Activated naive CD4-positive, alpha-beta T cell treated with anti-CD3 and anti-CD28 coated beads for 36 hours (primary cell): ENCODE data around the gene ENGASE. TPM values are rescaled to one million over a fixed set of nuclear protein-coding genes. Genes with fewer than 3 reads are reported as not detected.

Experiments used
- CTCF ChIA-PET: fragments of 350-600 bp; sonication (Branson Sonifier 250); formaldehyde crosslinking; loops from one replicate; lab custom pipeline; 2021; ENCODE audit warnings: antibody characterized with exemption; lab: Charles Lee
- DNase-seq: peaks from one replicate; pipeline ENCODE4 v3.0.0-alpha.2; 2020
- H3K27ac Mint-ChIP-seq: one replicate; pipeline ENCODE4 v1.8.0; 2021; ENCODE audit warnings: mild to moderate bottlenecking, mixed read lengths
- H3K27me3 Mint-ChIP-seq: one replicate; pipeline ENCODE4 v1.8.0; 2021; ENCODE audit warnings: low read depth, mixed read lengths
- H3K36me3 Mint-ChIP-seq: one replicate; pipeline ENCODE4 v1.8.0; 2021; ENCODE audit warnings: low read depth, mixed read lengths
- H3K4me1 Mint-ChIP-seq: one replicate; pipeline ENCODE4 v1.8.0; 2021; ENCODE audit warnings: low read depth, mixed read lengths
- H3K4me3 Mint-ChIP-seq: one replicate; pipeline ENCODE4 v1.8.0; 2021; ENCODE audit warnings: mild to moderate bottlenecking, moderate library complexity, mixed read lengths
- H3K9me3 Mint-ChIP-seq: one replicate; pipeline ENCODE4 v1.8.0; 2021; ENCODE audit warnings: mixed read lengths
- intact Hi-C: fragments of 100-400 bp; cut with micrococcal nuclease; formaldehyde crosslinking; loops from one replicate; pipeline ENCODE4 v1.15.1; 2023
- total RNA-seq, 2 experiments: library from RNA; stranded (reverse); gene quantifications; one replicate each; pipeline ENCODE4 v1.2.3, GENCODE V29; 2021

ENGASE gene
- total RNA-seq, 2 experiments from 2014 or later: 49.5 to 51.2 TPM

DNA sequence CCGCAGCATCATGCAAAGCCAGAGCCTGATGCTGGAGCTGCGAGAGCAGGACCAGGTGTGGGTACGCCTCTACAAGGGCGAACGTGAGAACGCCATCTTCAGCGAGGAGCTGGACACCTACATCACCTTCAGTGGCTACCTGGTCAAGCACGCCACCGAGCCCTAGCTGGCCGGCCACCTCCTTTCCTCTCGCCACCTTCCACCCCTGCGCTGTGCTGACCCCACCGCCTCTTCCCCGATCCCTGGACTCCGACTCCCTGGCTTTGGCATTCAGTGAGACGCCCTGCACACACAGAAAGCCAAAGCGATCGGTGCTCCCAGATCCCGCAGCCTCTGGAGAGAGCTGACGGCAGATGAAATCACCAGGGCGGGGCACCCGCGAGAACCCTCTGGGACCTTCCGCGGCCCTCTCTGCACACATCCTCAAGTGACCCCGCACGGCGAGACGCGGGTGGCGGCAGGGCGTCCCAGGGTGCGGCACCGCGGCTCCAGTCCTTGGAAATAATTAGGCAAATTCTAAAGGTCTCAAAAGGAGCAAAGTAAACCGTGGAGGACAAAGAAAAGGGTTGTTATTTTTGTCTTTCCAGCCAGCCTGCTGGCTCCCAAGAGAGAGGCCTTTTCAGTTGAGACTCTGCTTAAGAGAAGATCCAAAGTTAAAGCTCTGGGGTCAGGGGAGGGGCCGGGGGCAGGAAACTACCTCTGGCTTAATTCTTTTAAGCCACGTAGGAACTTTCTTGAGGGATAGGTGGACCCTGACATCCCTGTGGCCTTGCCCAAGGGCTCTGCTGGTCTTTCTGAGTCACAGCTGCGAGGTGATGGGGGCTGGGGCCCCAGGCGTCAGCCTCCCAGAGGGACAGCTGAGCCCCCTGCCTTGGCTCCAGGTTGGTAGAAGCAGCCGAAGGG, 26.4 kb upstream of the ENGASE start:
- CTCF ChIA-PET: interaction anchor here (0.5 to 0.9 kb wide), 3 partner anchors 27 to 337 kb away, joined by 4 read pairs; no protein-coding TSS in a partner anchor
- Mint-ChIP-seq H3K27ac (no peak overlapping the region), H3K27me3 (peaks cover 3% of the 10 kb centered on the region), H3K4me1 (no peaks in the 10 kb centered on the region), H3K9me3 (peaks cover 3% of the 10 kb centered on the region), H3K4me3 (no peak overlapping the region), H3K36me3 (no peaks in the 10 kb centered on the region)
- DNase-seq: no peak
- intact Hi-C loops: loop anchor here (2.0 kb wide), 1 partner anchor 35 kb away; no protein-coding TSS in a partner anchor

- CTCF ChIA-PET: interaction anchor here (0.5 to 0.6 kb wide), 2 partner anchors 63 to 337 kb away, joined by 4 read pairs; no protein-coding TSS in a partner anchor
- no peak overlapping the region for H3K27ac Mint-ChIP-seq
Measured at GRCh38 chr17:79048826-79049755, 25.5 kb upstream of the ENGASE start.

GRCh38 chr17:79049821-79050220, 24.8 kb upstream of the ENGASE start:
- peaks cover 15% of the 10 kb centered on the region for H3K9me3 Mint-ChIP-seq
- no peak overlapping the region for H3K4me3 Mint-ChIP-seq
- H3K4me1 Mint-ChIP-seq: no peaks in the 10 kb centered on the region
- peaks cover 2% of the 10 kb centered on the region for H3K27me3 Mint-ChIP-seq
- intact Hi-C loops: no loop called here
- H3K27ac Mint-ChIP-seq: no peak overlapping the region
- CTCF ChIA-PET: interaction anchor here (1.0 kb wide), 1 partner anchor 344 kb away, joined by 3 read pairs; no protein-coding TSS in a partner anchor
- no peaks in the 10 kb centered on the region for H3K36me3 Mint-ChIP-seq
- no peak for DNase-seq

More at GRCh38 chr17:79048826-79049755, 25.5 kb upstream of the ENGASE start:
- peaks cover 9% of the 10 kb centered on the region for H3K9me3 Mint-ChIP-seq
- DNase-seq: no peak
- no peaks in the 10 kb centered on the region for H3K4me1 Mint-ChIP-seq
- H3K36me3 Mint-ChIP-seq: no peaks in the 10 kb centered on the region
- no peak overlapping the region for H3K4me3 Mint-ChIP-seq
- intact Hi-C loops: no loop called here
- H3K27me3 Mint-ChIP-seq: peaks cover 3% of the 10 kb centered on the region

GRCh38 chr17:79050551-79050950, 24.1 kb upstream of the ENGASE start:
- CTCF ChIA-PET: interaction anchor here (1.0 kb wide), 1 partner anchor 343 kb away, joined by 3 read pairs; no protein-coding TSS in a partner anchor
- intact Hi-C loops: no loop called here
- Mint-ChIP-seq H3K27me3 (no peaks in the 10 kb centered on the region), H3K9me3 (peaks cover 16% of the 10 kb centered on the region), H3K4me1 (no peaks in the 10 kb centered on the region), H3K27ac (no peak overlapping the region), H3K4me3 (no peak overlapping the region), H3K36me3 (no peaks in the 10 kb centered on the region)
- DNase-seq: no peak

- Mint-ChIP-seq H3K27me3 (no peaks in the 10 kb centered on the region), H3K27ac (no peak overlapping the region), H3K9me3 (peaks cover 16% of the 10 kb centered on the region), H3K4me3 (no peak overlapping the region), H3K36me3 (no peaks in the 10 kb centered on the region), H3K4me1 (no peaks in the 10 kb centered on the region)
- CTCF ChIA-PET: no interaction called here
- intact Hi-C loops: no loop called here
- DNase-seq: no peak
Measured at GRCh38 chr17:79051306-79051705, 23.3 kb upstream of the ENGASE start.

DNA sequence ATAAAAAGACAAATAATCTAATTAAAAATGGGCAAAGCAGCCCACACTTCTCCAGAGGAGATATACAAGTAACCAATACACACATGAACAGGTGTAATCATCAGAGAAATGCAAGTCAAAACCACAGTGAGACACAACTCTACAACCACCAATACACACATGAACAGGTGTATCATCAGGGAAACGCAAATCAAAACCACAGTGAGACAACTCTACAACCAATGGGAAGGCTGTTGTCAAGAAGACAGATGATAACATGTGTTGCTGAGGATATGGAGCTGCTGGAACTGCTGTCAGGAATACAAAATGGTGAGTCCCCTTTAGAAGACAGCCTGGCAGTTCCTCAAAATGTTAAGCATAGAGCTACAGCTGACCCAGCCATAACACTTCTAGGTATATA, 22.5 kb upstream of the ENGASE start:
- CTCF ChIA-PET: no interaction called here
- Mint-ChIP-seq H3K36me3 (no peaks in the 10 kb centered on the region), H3K4me3 (no peak overlapping the region), H3K27me3 (no peaks in the 10 kb centered on the region), H3K27ac (no peak overlapping the region), H3K9me3 (peaks cover 16% of the 10 kb centered on the region), H3K4me1 (no peaks in the 10 kb centered on the region)
- no peak for DNase-seq
- intact Hi-C loops: no loop called here

DNA sequence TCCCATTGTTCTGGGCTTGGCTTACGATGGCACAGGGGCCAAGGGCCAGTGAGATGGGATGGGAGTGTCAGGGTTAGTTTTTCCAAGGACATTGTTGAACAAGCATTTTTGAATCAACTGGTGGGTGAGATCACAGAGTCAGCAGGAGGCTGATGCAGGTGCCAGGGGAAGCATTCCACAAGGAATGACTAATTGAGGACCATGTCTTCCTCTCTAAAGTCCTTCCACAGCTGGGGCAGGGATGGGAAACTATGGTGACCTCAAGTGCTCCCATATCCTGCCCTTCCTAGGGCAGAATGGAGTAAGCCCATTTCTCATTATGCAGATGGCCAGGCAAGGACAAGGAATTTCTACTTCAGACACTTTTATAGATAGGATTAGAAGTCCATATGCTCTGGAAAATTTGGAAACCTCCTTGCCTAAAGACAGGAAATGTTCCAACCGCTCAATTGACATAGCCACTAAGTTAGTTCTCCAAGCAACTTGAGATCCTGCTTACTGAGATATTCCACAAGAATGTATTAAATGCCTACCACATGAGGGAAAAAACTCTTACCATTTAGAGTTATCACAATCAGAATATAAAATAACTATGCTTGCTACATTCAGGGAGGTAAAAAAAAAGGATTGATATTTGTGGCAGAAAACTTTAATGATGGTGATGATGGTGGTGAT, 21.2 kb upstream of the ENGASE start:
- Mint-ChIP-seq H3K27me3 (peaks cover 2% of the 10 kb centered on the region), H3K4me3 (no peak overlapping the region), H3K4me1 (no peaks in the 10 kb centered on the region), H3K9me3 (peaks cover 20% of the 10 kb centered on the region), H3K27ac (no peak overlapping the region), H3K36me3 (no peaks in the 10 kb centered on the region)
- no peak for DNase-seq
- intact Hi-C loops: no loop called here
- CTCF ChIA-PET: interaction anchor here (1.0 kb wide), 1 partner anchor 340 kb away, joined by 4 read pairs; no protein-coding TSS in a partner anchor

DNA sequence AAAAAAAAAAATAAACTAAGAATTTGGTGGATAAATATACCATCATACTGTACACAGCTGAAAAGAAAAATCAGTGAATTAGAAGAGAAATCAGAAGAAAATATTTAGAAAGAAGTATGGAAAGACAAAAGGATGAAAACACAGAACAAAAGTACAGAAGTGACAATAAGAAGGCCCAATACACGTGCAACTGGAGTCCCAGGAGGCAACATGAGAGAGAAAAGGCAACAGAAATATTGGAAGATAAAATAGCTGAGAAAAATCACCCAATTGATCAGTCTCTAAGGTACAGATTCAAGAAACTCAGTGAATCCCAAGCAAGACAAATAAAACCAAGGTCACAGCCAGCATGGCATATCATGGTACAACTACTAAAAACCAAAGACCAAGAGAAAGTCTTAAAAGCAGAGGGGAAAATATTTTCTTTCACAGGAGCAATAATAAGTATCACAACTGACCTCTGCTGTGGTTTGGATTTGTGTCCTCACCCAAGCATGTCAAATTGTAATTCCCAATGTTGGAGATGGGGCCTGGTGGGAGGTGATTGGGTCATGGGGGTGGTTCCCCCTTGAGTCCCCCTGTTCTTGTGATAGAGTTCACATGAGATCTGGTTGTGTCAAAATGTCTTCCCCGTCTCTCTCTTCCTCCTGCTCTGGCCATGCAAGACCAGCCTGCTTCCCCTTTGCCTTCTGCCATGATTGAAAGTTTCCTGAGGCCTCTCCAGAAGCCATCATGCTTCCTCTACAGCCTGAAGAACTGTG, 20.2 kb upstream of the ENGASE start:
- Mint-ChIP-seq H3K27me3 (peaks cover 2% of the 10 kb centered on the region), H3K9me3 (peaks cover 20% of the 10 kb centered on the region), H3K4me3 (no peak overlapping the region), H3K4me1 (no peaks in the 10 kb centered on the region), H3K27ac (no peak overlapping the region), H3K36me3 (no peaks in the 10 kb centered on the region)
- no peak for DNase-seq
- intact Hi-C loops: no loop called here
- CTCF ChIA-PET: interaction anchor here (1.0 kb wide), 1 partner anchor 339 kb away, joined by 4 read pairs; no protein-coding TSS in a partner anchor

DNA sequence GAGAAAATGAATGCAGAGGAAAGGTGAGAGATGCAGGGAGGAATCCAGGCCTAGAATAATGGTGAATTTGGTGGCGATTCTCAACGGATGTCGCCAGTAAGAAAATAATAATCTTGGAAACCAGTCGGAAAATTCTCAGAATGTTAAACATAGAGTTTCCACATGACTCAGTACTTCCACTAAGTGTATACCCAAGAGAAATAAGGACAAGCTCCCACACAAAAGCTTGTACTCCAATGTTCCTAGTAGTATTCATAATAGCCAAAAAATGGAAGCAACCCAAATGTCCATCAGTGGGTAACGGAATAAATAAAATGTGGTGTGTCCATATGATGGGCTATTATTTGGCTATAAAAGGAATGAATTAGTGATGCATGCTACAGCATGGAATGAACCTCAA, 19.4 kb upstream of the ENGASE start:
- CTCF ChIA-PET: no interaction called here

GRCh38 chr17:79057737-79058385, 16.8 kb upstream of the ENGASE start:
- Mint-ChIP-seq H3K4me1 (no peaks in the 10 kb centered on the region), H3K27ac (no peak overlapping the region), H3K36me3 (no peaks in the 10 kb centered on the region), H3K27me3 (peaks cover 2% of the 10 kb centered on the region), H3K9me3 (peaks cover 20% of the 10 kb centered on the region), H3K4me3 (no peak overlapping the region)
- CTCF ChIA-PET: interaction anchor here (1.3 kb wide), 1 partner anchor 30 kb away, joined by 4 read pairs; no protein-coding TSS in a partner anchor
- no peak for DNase-seq
- intact Hi-C loops: no loop called here

More for the DNA sequence above, 19.4 kb upstream of the ENGASE start:
- no peaks in the 10 kb centered on the region for H3K4me1 Mint-ChIP-seq
- peaks cover 20% of the 10 kb centered on the region for H3K9me3 Mint-ChIP-seq
- H3K4me3 Mint-ChIP-seq: no peak overlapping the region
- no peak for DNase-seq
- intact Hi-C loops: no loop called here
- no peaks in the 10 kb centered on the region for H3K36me3 Mint-ChIP-seq
- no peak overlapping the region for H3K27ac Mint-ChIP-seq
- peaks cover 2% of the 10 kb centered on the region for H3K27me3 Mint-ChIP-seq

GRCh38 chr17:79062691-79063090, 11.9 kb upstream of the ENGASE start:
- Mint-ChIP-seq H3K4me1 (peaks cover 3% of the 10 kb centered on the region), H3K36me3 (no peaks in the 10 kb centered on the region), H3K27ac (no peak overlapping the region), H3K4me3 (no peak overlapping the region), H3K27me3 (peaks cover 2% of the 10 kb centered on the region), H3K9me3 (peaks cover 4% of the 10 kb centered on the region)
- intact Hi-C loops: no loop called here
- DNase-seq: no peak
- CTCF ChIA-PET: interaction anchor here (0.6 to 5.4 kb wide), 4 partner anchors 17 to 330 kb away, joined by 3 to 19 read pairs (median 6); no protein-coding TSS in a partner anchor
